HepG2 (cell line): Measurements from ENCODE around the gene SCYL1. TPM values are rescaled to one million over a fixed set of nuclear protein-coding genes. Genes with fewer than 3 reads are reported as not detected.
A peak's percentile ranks its signal among the peaks of the same experiment; 100 is the strongest.

Experiments used
- ARID2 ChIP-seq: sonication (generic); formaldehyde crosslinking; IDR thresholded peaks from 2 replicates; pipeline ENCODE4 v1.8.1; 2022; ENCODE audit warnings: mild to moderate bottlenecking, missing genetic modification reagents, borderline replicate concordance
- DPF2 ChIP-seq: sonication (generic); formaldehyde crosslinking; IDR thresholded peaks from 2 replicates; pipeline ENCODE4 v1.4.0; 2020; ENCODE audit warnings: mild to moderate bottlenecking, low read depth, missing genetic modification reagents, borderline replicate concordance
- KDM4B ChIP-seq: sonication (generic); formaldehyde crosslinking; IDR thresholded peaks from 2 replicates; pipeline ENCODE4 v1.4.0; 2020; ENCODE audit warnings: missing genetic modification reagents
- NAIF1 ChIP-seq: sonication (generic); formaldehyde crosslinking; IDR thresholded peaks from 2 replicates; pipeline ENCODE4 v1.5.0; 2020; ENCODE audit warnings: mild to moderate bottlenecking, missing genetic modification reagents, borderline replicate concordance
- NFIC ChIP-seq: IDR thresholded peaks from 2 replicates; pipeline ENCODE4 v1.6.1; 2012; ENCODE audit warnings: mild to moderate bottlenecking, low read length, inconsistent platforms
- NR2C2 ChIP-seq: sonication (generic); formaldehyde crosslinking; IDR thresholded peaks from 2 replicates; pipeline ENCODE4 v1.4.0; 2020; ENCODE audit warnings: missing genetic modification reagents, mild to moderate bottlenecking, moderate library complexity, borderline replicate concordance
- NR2F6 ChIP-seq, 2 experiments: IDR thresholded peaks; 2 replicates each; pipeline ENCODE4 v1.6.1; 2016; ENCODE audit warnings: antibody characterized with exemption in 1 of 2, mild to moderate bottlenecking in 1 of 2
- SOX13 ChIP-seq, 3 experiments: fragments of 450-650 bp in 1 of 3; sonication (generic) in 1 of 3; formaldehyde crosslinking in 1 of 3; IDR thresholded peaks in 2 of 3; conservative IDR thresholded peaks in 1 of 3; 2 replicates each; pipeline versions ENCODE4 v1.5.0 to v1.6.1; 2016 to 2020; ENCODE audit warnings: antibody characterized with exemption in 1 of 3, mild to moderate bottlenecking in 1 of 3, missing compliant biosample characterization in 1 of 3, missing genetic modification reagents in 1 of 3, moderate library complexity in 1 of 3
- YEATS4 ChIP-seq: sonication (generic); formaldehyde crosslinking; IDR thresholded peaks from 2 replicates; pipeline ENCODE4 v1.4.0; 2020; ENCODE audit warnings: missing genetic modification reagents, borderline replicate concordance
- ZNF616 ChIP-seq: sonication (generic); formaldehyde crosslinking; IDR thresholded peaks from 2 replicates; pipeline ENCODE4 v1.5.0; 2020; ENCODE audit warnings: low read depth, mild to moderate bottlenecking, missing genetic modification reagents
- polyA plus RNA-seq, 8 experiments: library from polyadenylated mRNA; depleted of rRNA in 3 of 8; stranded (reverse) in 7 of 8; unstranded in 1 of 8; fragments of >200 nt; fragmentation: Illumina TruSeq in 4 of 8; extraction: Trizol in 4 of 8; gene quantifications; 2 replicates each; pipeline versions ENCODE4 v1.2.1 to v1.2.3, GENCODE V29; 2011 to 2016; ENCODE audit warnings: low read depth in 4 of 8, missing spikeins in 1 of 8, mixed read lengths in 1 of 8; ENCODE audit not compliant: insufficient read depth in 1 of 8
- total RNA-seq, 5 experiments: library from RNA; depleted of rRNA; stranded (reverse); fragments of >200 nt; fragmentation: Illumina TruSeq; extraction: Trizol; gene quantifications; 2 replicates each; pipeline ENCODE4 v1.2.3, GENCODE V29; 2016; ENCODE audit warnings: low read depth in 1 of 5
- TF ChIP-seq, protein P1 (sequence below): sonication (generic); formaldehyde crosslinking; IDR thresholded peaks from 2 replicates; pipeline ENCODE4 v1.4.0; 2020; ENCODE audit warnings: missing genetic modification reagents, borderline replicate concordance

Gene SCYL1
- total and polyA plus RNA-seq, 2 of the 13 experiments (the other 11 are each of a cell fraction or from before 2014, with no cell fraction given) = 65.9 to 103 TPM

GRCh38 chr11:65569973-65570918 is 45.4 kb downstream of the SCYL1 start, which contains the start of gene ZNRD2 (continued):
- TF ChIP-seq DPF2 (CRISPR knock-in tag) = no peak
- TF ChIP-seq NAIF1 = no peak
- no peak for TF ChIP-seq KDM4B
- no peak for TF ChIP-seq NR2F6 (IDR thresholded peaks at IDR 0.05)
- peak; percentile 66; the same call in 1 of the 2 replicates for TF ChIP-seq NR2F6 (CRISPR knock-in tag; IDR thresholded peaks at IDR 0.05)
- TF ChIP-seq ARID2 (CRISPR knock-in tag) = no peak
- 0 out of 2 replicates have a peak, but pooled peaks have one; percentile 47 for TF ChIP-seq ZNF616 (CRISPR knock-in tag)
- TF ChIP-seq, protein P1, sequence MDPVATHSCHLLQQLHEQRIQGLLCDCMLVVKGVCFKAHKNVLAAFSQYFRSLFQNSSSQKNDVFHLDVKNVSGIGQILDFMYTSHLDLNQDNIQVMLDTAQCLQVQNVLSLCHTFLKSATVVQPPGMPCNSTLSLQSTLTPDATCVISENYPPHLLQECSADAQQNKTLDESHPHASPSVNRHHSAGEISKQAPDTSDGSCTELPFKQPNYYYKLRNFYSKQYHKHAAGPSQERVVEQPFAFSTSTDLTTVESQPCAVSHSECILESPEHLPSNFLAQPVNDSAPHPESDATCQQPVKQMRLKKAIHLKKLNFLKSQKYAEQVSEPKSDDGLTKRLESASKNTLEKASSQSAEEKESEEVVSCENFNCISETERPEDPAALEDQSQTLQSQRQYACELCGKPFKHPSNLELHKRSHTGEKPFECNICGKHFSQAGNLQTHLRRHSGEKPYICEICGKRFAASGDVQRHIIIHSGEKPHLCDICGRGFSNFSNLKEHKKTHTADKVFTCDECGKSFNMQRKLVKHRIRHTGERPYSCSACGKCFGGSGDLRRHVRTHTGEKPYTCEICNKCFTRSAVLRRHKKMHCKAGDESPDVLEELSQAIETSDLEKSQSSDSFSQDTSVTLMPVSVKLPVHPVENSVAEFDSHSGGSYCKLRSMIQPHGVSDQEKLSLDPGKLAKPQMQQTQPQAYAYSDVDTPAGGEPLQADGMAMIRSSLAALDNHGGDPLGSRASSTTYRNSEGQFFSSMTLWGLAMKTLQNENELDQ (CRISPR knock-in tag) = no peak
- TF ChIP-seq YEATS4 (CRISPR knock-in tag) = 0 out of 2 replicates have a peak, but pooled peaks have one; percentile 39
- TF ChIP-seq SOX13 (IDR thresholded peaks at IDR 0.05) = no peak
- 0 out of 4 replicates have a peak, but pooled peaks of 1 of the 2 experiments have one; percentile 17 for TF ChIP-seq SOX13 (CRISPR knock-in tag; conservative IDR thresholded peaks at IDR 0.05 in 1 of 2, IDR thresholded peaks at IDR 0.05 in 1 of 2)
- TF ChIP-seq NR2C2 (CRISPR knock-in tag) = peak; percentile 94
- no peak for TF ChIP-seq NFIC
